HepG2 (cell line): ENCODE measurements around the gene CAPN14. TPM values are rescaled to one million over a fixed set of nuclear protein-coding genes. Genes with fewer than 3 reads are reported as not detected.

ENCODE experiments used
- ATAC-seq: fragments of 200-7000 bp; cut with Tn5 transposase; 3 replicates; pipeline ENCODE4 v1.9.1; 2020; ENCODE audit warnings: mild to moderate bottlenecking, moderate library complexity
- BruUV-seq: library from RNA; stranded (reverse); fragments of 400-500 nt; replicated peaks from 2 replicates; lab custom pipeline; 2021; lab: Mats Ljungman, UMichigan
- CTCF ChIA-PET: fragments of 300-600 bp; formaldehyde crosslinking; extraction: SDS; loops from one replicate; lab custom pipeline; 2021; ENCODE audit warnings: low total read pairs, inconsistent platforms, low intra/inter-chr PET ratio; lab: Yijun Ruan, JAX
- POLR2A ChIA-PET: fragments of 350-600 bp; sonication (Branson Sonifier 250); formaldehyde crosslinking; loops from one replicate; lab custom pipeline; 2020; ENCODE audit warnings: antibody characterized with exemption, inconsistent platforms; lab: Yijun Ruan, JAX
- DNase-seq: peaks from one replicate; pipeline ENCODE4 v3.0.0-alpha.2; 2015; ENCODE audit warnings: low spot score
- FAIRE-seq: peaks from 3 replicates; lab custom pipeline; 2011; peaks lifted over from hg19 to GRCh38; lab: Jason Lieb, UNC
- H2AFZ ChIP-seq: one replicate; pipeline ENCODE4 v1.6.1; 2011; ENCODE audit warnings: low read length, inconsistent platforms
- H3K27ac ChIP-seq: fragments of 300-600 bp; 3 replicates; pipeline ENCODE4 v1.8.0; 2011; ENCODE audit warnings: mixed run types, mild to moderate bottlenecking, mixed read lengths, low read length, inconsistent platforms; ENCODE audit not compliant: insufficient read depth; ENCODE audit errors: extremely low read length
- H3K27me3 ChIP-seq, 2 experiments: fragments of 200-600 bp in 1 of 2; 2 replicates in 1 of 2; 3 replicates in 1 of 2; pipeline versions ENCODE4 v1.6.0 to v1.8.0; 2011; ENCODE audit warnings: low read length in 2 of 2, mild to moderate bottlenecking in 2 of 2, moderate library complexity in 2 of 2, inconsistent platforms in 1 of 2; ENCODE audit not compliant: insufficient read depth in 2 of 2, control insufficient read depth in 1 of 2
- H3K36me3 ChIP-seq, 2 experiments: fragments of 200-600 bp in 1 of 2; replicated peaks in 1 of 2; 2 replicates in 1 of 2; 3 replicates in 1 of 2; pipeline versions ENCODE4 v1.5.1 to v1.8.0; 2011; ENCODE audit warnings: low read length in 2 of 2, inconsistent platforms in 1 of 2; ENCODE audit not compliant: insufficient read depth in 2 of 2, control insufficient read depth in 1 of 2
- H3K4me1 ChIP-seq: 2 replicates; pipeline ENCODE4 v1.5.1; 2012; ENCODE audit warnings: low read length, inconsistent platforms; ENCODE audit not compliant: insufficient read depth
- H3K4me2 ChIP-seq: 2 replicates; pipeline ENCODE4 v1.6.0; 2011; ENCODE audit warnings: low read depth, low read length, inconsistent platforms
- H3K4me3 ChIP-seq, 3 experiments: fragments of 200-600 bp in 1 of 3; sonication (generic), shearing (Covaris generic) in 1 of 3; replicated peaks in 1 of 3; 2 replicates each; pipeline ENCODE4 v1.5.1; 2011 to 2016; ENCODE audit warnings: low read length in 3 of 3, inconsistent platforms in 2 of 3, low read depth in 2 of 3, mild to moderate bottlenecking in 2 of 3, control low read depth in 1 of 3, mixed read lengths in 1 of 3; ENCODE audit not compliant: insufficient read depth in 1 of 3
- H3K79me2 ChIP-seq: one replicate; pipeline ENCODE4 v1.6.1; 2011; ENCODE audit warnings: low read length, inconsistent platforms; ENCODE audit not compliant: insufficient read depth
- H3K9ac ChIP-seq: 2 replicates; pipeline ENCODE4 v1.6.0; 2011; ENCODE audit warnings: mild to moderate bottlenecking, low read depth, low read length, inconsistent platforms; ENCODE audit not compliant: insufficient read depth
- H3K9me3 ChIP-seq: 2 replicates; pipeline ENCODE4 v1.5.1; 2012; ENCODE audit warnings: mild to moderate bottlenecking, low read length
- H4K20me1 ChIP-seq: 2 replicates; pipeline ENCODE4 v1.6.0; 2011; ENCODE audit warnings: inconsistent platforms, mild to moderate bottlenecking, low read length, moderate library complexity; ENCODE audit not compliant: insufficient read depth
- KLF11 ChIP-seq: IDR thresholded peaks from 2 replicates; pipeline ENCODE4 v1.6.1; 2016; ENCODE audit warnings: missing compliant biosample characterization
- MXI1 ChIP-seq: IDR thresholded peaks from 3 replicates; pipeline ENCODE4 v1.6.1; 2012; ENCODE audit warnings: low read depth, low read length, inconsistent platforms, borderline replicate concordance
- ZNF766 ChIP-seq: sonication (generic); formaldehyde crosslinking; IDR thresholded peaks from 2 replicates; pipeline ENCODE4 v1.5.0; 2020; ENCODE audit warnings: missing genetic modification reagents, borderline replicate concordance
- WGBS: methylation state at CpG from one replicate; pipeline ENCODE4 v1.1.6; 2017; ENCODE audit warnings: low lambda C conversion rate; 5-methylcytosine and 5-hydroxymethylcytosine counted together
- in situ Hi-C: cut with HindIII; loops from 2 replicates; pipeline ENCODE4 v1.10.0; 2017; ENCODE audit warnings: low pct_unique_long_range_greater_than_20kb; ENCODE audit not compliant: extremely low pct_ligation_motif_present
- intact Hi-C: fragments of 100-400 bp; cut with micrococcal nuclease; formaldehyde crosslinking; loops from one replicate; pipeline ENCODE4 v1.10.0; 2022; ENCODE audit not compliant: unreplicated experiment
- polyA plus RNA-seq, 8 experiments: library from polyadenylated mRNA; depleted of rRNA in 3 of 8; stranded (reverse) in 7 of 8; unstranded in 1 of 8; fragments of >200 nt; fragmentation: Illumina TruSeq in 4 of 8; extraction: Trizol in 4 of 8; gene quantifications; 2 replicates each; pipeline versions ENCODE4 v1.2.1 to v1.2.3, GENCODE V29; 2011 to 2016; ENCODE audit warnings: low read depth in 4 of 8, missing spikeins in 1 of 8, mixed read lengths in 1 of 8; ENCODE audit not compliant: insufficient read depth in 1 of 8
- total RNA-seq, 5 experiments: library from RNA; depleted of rRNA; stranded (reverse); fragments of >200 nt; fragmentation: Illumina TruSeq; extraction: Trizol; gene quantifications; 2 replicates each; pipeline ENCODE4 v1.2.3, GENCODE V29; 2016; ENCODE audit warnings: low read depth in 1 of 5
- TF ChIP-seq, protein P1 (sequence below): sonication (generic); formaldehyde crosslinking; IDR thresholded peaks from 2 replicates; pipeline ENCODE4 v1.8.1; 2022; ENCODE audit warnings: low read depth, mild to moderate bottlenecking, missing genetic modification reagents
- TF ChIP-seq, protein P2 (sequence below): sonication (generic); formaldehyde crosslinking; IDR thresholded peaks from 2 replicates; pipeline ENCODE4 v1.8.1; 2023; ENCODE audit warnings: missing genetic modification reagents, mild to moderate bottlenecking, borderline replicate concordance
- TF ChIP-seq, protein P3 (sequence below): sonication (generic); formaldehyde crosslinking; IDR thresholded peaks from one replicate; pipeline ENCODE4 v1.5.1; 2020; ENCODE audit warnings: mild to moderate bottlenecking, missing genetic modification reagents; ENCODE audit errors: not compliant biosample characterization

The CAPN14 gene
- total and polyA plus RNA-seq, 2 of the 13 experiments (the other 11 are each of a cell fraction or from before 2014, with no cell fraction given), result not detected

DNA sequence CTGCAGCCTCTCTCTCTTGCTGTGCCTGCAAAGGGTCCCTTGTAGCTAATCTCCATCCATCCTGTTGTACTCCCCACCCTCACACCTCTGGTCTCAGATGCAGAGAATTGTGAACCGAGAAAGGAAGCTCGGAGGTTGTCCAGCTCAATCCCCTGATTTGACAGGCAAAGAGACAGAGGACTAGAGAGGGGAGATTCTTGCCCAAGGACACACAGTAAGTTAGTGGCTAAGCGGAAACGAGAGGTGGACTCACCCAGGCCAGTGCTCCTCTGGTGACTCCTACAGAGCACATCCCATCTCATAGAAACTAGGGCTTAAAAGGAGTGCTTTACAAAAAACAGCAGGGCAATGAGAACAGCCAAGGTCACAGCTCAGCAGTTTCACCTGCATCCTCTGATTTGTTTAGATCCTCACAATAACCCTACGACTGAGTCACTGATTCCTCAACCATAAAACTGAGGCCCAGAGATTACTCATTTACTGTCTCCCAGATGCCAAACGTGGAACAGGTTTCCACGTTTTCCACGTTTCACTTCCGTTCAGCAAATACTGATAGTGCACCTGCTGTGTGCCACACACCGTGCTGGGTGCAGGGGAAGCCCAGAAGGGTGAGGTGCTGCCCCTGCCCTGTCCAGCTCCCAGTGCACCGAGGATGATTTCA is 38.7 kb upstream of the CAPN14 start (continued):
- TF ChIP-seq, protein P1, sequence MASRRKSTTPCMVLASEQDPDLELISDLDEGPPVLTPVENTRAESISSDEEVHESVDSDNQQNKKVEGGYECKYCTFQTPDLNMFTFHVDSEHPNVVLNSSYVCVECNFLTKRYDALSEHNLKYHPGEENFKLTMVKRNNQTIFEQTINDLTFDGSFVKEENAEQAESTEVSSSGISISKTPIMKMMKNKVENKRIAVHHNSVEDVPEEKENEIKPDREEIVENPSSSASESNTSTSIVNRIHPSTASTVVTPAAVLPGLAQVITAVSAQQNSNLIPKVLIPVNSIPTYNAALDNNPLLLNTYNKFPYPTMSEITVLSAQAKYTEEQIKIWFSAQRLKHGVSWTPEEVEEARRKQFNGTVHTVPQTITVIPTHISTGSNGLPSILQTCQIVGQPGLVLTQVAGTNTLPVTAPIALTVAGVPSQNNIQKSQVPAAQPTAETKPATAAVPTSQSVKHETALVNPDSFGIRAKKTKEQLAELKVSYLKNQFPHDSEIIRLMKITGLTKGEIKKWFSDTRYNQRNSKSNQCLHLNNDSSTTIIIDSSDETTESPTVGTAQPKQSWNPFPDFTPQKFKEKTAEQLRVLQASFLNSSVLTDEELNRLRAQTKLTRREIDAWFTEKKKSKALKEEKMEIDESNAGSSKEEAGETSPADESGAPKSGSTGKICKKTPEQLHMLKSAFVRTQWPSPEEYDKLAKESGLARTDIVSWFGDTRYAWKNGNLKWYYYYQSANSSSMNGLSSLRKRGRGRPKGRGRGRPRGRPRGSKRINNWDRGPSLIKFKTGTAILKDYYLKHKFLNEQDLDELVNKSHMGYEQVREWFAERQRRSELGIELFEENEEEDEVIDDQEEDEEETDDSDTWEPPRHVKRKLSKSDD, result no peak

DNA sequence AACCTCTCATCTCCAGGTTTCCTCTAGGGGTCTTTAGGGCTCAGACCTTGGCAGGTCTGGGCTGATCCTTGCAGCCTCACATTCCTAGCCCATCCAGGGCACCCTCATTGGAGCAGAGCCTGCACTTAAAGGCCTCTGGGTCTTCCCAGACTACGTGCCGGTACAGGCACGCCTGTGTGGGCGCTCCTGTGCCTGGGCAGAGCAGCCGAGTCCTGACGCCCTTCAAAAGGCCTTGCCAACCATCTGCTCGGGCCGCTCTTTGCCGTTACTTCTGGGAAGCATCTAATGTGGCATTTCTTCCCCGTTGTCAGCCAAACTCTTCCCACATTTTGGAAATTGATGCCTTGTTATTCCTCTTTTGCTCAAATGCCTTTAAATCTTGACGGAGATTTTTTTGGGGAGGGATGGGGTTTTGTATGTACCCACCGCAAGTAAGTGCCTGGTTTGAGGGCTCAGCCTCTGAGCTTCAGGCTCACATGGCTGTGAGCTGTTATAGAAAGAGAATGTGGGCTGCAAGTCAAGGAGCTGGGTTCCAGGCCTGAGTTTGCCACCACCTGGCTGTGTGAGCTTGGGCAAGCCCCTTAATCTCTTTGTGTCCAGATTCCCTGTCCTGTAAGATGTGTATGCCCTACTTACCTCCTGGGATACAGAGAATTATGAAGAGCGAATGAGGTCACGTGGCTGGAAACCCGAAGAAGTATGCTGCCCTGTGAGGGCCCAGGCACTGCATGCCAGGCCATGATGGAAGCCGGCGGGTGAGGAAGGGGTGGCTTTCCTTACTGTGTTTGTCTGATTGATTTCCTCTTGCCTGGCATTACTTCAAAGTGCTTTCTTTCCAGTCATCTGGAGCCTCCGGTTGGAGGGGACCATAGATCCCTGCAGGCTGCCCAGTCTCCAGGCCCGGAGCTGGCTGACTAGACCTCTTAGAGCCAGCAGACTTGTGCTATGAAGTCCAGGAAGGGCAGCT is 37.2 kb upstream of the CAPN14 start:
- Histone ChIP-seq H3K79me2 (no peaks in the 10 kb centered on the region), H3K4me2 (no peak overlapping the region), H3K27me3 (peaks cover 0 to 16% of the 10 kb centered on the region in 2 experiments; a peak in 2 of 5 replicates), H3K9me3 (no peaks in the 10 kb centered on the region), H3K4me1 (no peaks in the 10 kb centered on the region), H2AFZ (no peak overlapping the region), H3K27ac (no peak overlapping the region), H3K4me3 (no peak overlapping the region), H3K36me3 (no peaks in the 10 kb centered on the region), H4K20me1 (no peaks in the 10 kb centered on the region), H3K9ac (no peak overlapping the region)
- BruUV-seq, result no TSS peak
- 37% methylated on average over 17 of the region's 19 CpGs for WGBS
- FAIRE-seq (no peak), ATAC-seq (no peak), DNase-seq (no peak)
- ChIA-PET CTCF (no interaction called here), POLR2A (no interaction called here)
- in situ Hi-C loops (no loop called here), intact Hi-C loops (no loop called here)
- TF ChIP-seq, protein P2, sequence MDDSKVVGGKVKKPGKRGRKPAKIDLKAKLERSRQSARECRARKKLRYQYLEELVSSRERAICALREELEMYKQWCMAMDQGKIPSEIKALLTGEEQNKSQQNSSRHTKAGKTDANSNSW (CRISPR knock-in tag), result no peak
- no peak for TF ChIP-seq KLF11
- TF ChIP-seq, protein P3, sequence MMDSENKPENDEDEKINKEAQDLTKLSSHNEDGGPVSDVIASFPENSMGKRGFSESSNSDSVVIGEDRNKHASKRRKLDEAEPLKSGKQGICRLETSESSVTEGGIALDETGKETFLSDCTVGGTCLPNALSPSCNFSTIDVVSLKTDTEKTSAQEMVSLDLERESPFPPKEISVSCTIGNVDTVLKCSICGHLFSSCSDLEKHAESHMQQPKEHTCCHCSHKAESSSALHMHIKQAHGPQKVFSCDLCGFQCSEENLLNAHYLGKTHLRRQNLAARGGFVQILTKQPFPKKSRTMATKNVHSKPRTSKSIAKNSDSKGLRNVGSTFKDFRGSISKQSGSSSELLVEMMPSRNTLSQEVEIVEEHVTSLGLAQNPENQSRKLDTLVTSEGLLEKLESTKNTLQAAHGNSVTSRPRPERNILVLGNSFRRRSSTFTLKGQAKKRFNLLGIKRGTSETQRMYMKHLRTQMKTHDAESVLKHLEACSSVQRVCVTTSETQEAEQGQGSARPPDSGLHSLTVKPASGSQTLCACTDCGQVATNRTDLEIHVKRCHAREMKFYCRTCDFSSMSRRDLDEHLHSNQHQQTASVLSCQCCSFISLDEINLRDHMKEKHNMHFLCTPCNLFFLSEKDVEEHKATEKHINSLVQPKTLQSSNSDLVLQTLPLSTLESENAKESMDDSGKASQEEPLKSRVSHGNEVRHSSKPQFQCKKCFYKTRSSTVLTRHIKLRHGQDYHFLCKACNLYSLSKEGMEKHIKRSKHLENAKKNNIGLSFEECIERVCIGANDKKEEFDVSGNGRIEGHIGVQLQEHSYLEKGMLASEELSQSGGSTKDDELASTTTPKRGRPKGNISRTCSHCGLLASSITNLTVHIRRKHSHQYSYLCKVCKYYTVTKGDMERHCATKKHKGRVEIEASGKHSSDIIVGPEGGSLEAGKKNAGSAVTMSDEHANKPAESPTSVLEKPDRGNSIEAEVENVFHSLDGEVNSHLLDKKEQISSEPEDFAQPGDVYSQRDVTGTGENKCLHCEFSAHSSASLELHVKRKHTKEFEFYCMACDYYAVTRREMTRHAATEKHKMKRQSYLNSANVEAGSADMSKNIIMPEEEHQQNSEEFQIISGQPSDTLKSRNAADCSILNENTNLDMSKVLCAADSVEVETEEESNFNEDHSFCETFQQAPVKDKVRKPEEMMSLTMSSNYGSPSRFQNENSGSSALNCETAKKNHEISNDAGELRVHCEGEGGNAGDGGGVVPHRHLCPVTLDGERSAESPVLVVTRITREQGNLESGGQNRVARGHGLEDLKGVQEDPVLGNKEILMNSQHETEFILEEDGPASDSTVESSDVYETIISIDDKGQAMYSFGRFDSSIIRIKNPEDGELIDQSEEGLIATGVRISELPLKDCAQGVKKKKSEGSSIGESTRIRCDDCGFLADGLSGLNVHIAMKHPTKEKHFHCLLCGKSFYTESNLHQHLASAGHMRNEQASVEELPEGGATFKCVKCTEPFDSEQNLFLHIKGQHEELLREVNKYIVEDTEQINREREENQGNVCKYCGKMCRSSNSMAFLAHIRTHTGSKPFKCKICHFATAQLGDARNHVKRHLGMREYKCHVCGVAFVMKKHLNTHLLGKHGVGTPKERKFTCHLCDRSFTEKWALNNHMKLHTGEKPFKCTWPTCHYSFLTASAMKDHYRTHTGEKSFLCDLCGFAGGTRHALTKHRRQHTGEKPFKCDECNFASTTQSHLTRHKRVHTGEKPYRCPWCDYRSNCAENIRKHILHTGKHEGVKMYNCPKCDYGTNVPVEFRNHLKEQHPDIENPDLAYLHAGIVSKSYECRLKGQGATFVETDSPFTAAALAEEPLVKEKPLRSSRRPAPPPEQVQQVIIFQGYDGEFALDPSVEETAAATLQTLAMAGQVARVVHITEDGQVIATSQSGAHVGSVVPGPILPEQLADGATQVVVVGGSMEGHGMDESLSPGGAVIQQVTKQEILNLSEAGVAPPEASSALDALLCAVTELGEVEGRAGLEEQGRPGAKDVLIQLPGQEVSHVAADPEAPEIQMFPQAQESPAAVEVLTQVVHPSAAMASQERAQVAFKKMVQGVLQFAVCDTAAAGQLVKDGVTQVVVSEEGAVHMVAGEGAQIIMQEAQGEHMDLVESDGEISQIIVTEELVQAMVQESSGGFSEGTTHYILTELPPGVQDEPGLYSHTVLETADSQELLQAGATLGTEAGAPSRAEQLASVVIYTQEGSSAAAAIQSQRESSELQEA (CRISPR knock-in tag), result no peak
- no peak for TF ChIP-seq ZNF766 (CRISPR knock-in tag)
- no peak for TF ChIP-seq MXI1
